Activated naive CD8-positive, alpha-beta T cell treated with anti-CD3 and anti-CD28 coated beads for 36 hours (primary cell): ENCODE measurements around the gene OSBP2. TPM values are rescaled to one million over a fixed set of nuclear protein-coding genes. Genes with fewer than 3 reads are reported as not detected.
"Not testable (repeated sequence)": the region's sequence is repeated elsewhere in the genome, so short reads cannot be mapped to it uniquely, and the experiment has no call there.

ENCODE experiments used
- DNase-seq: peaks from one replicate; pipeline ENCODE4 v3.0.0; 2021
- H3K27ac Mint-ChIP-seq: one replicate; pipeline ENCODE4 v1.8.0; 2022; ENCODE audit warnings: mild to moderate bottlenecking, moderate library complexity, mixed read lengths
- H3K27me3 Mint-ChIP-seq: one replicate; pipeline ENCODE4 v1.8.0; 2022; ENCODE audit warnings: mild to moderate bottlenecking, mixed read lengths
- H3K36me3 Mint-ChIP-seq: one replicate; pipeline ENCODE4 v1.8.0; 2021; ENCODE audit warnings: mild to moderate bottlenecking, mixed read lengths
- H3K4me1 Mint-ChIP-seq: one replicate; pipeline ENCODE4 v1.8.0; 2021; ENCODE audit warnings: mixed read lengths
- H3K4me3 Mint-ChIP-seq: one replicate; pipeline ENCODE4 v1.8.0; 2022; ENCODE audit warnings: mild to moderate bottlenecking, moderate library complexity, mixed read lengths
- H3K9me3 Mint-ChIP-seq: one replicate; pipeline ENCODE4 v1.8.0; 2022; ENCODE audit warnings: mixed read lengths
- total RNA-seq, 2 experiments: library from RNA; stranded (reverse); gene quantifications; one replicate each; pipeline ENCODE4 v1.2.3, GENCODE V29; 2021

The OSBP2 gene
- total RNA-seq, 2 experiments from 2014 or later: 0.45 to 0.84 TPM

- Mint-ChIP-seq H3K27ac (no peak overlapping the region), H3K4me3 (no peak overlapping the region), H3K9me3 (no peaks in the 10 kb centered on the region), H3K4me1 (peaks cover 5% of the 10 kb centered on the region), H3K27me3 (no peaks in the 10 kb centered on the region), H3K36me3 (no peaks in the 10 kb centered on the region)
- no peak for DNase-seq
Measured at GRCh38 chr22:30721741-30722140, 27.1 kb downstream of the OSBP2 start.

- Mint-ChIP-seq H3K27me3 (no peaks in the 10 kb centered on the region), H3K36me3 (no peaks in the 10 kb centered on the region), H3K4me3 (no peak overlapping the region), H3K27ac (no peak overlapping the region), H3K9me3 (no peaks in the 10 kb centered on the region), H3K4me1 (peaks cover 1% of the 10 kb centered on the region)
- no peak for DNase-seq
Measured at GRCh38 chr22:30728826-30729225, 34.2 kb downstream of the OSBP2 start.

- Mint-ChIP-seq H3K4me3 (no peak overlapping the region), H3K36me3 (no peaks in the 10 kb centered on the region), H3K27ac (no peak overlapping the region), H3K27me3 (no peaks in the 10 kb centered on the region), H3K4me1 (peaks cover 1% of the 10 kb centered on the region), H3K9me3 (no peaks in the 10 kb centered on the region)
- DNase-seq: no peak
Measured at GRCh38 chr22:30731658-30732057, 37.0 kb downstream of the OSBP2 start.

GRCh38 chr22:30732426-30732825 lies 37.8 kb downstream of the OSBP2 start:
- no peak overlapping the region for H3K27ac Mint-ChIP-seq
- H3K27me3 Mint-ChIP-seq: no peaks in the 10 kb centered on the region
- peaks cover 1% of the 10 kb centered on the region for H3K4me1 Mint-ChIP-seq
- no peaks in the 10 kb centered on the region for H3K9me3 Mint-ChIP-seq
- no peaks in the 10 kb centered on the region for H3K36me3 Mint-ChIP-seq
- H3K4me3 Mint-ChIP-seq: no peak overlapping the region
- no peak for DNase-seq

- no peak for DNase-seq
- H3K9me3 Mint-ChIP-seq: no peaks in the 10 kb centered on the region
- no peaks in the 10 kb centered on the region for H3K36me3 Mint-ChIP-seq
- no peak overlapping the region for H3K4me3 Mint-ChIP-seq
- no peaks in the 10 kb centered on the region for H3K27me3 Mint-ChIP-seq
- H3K4me1 Mint-ChIP-seq: peaks cover 1% of the 10 kb centered on the region
- no peak overlapping the region for H3K27ac Mint-ChIP-seq
Measured at GRCh38 chr22:30733181-30733631, 38.5 kb downstream of the OSBP2 start.

- peaks cover 26% of the 10 kb centered on the region for H3K4me1 Mint-ChIP-seq
- H3K27me3 Mint-ChIP-seq, H3K36me3 Mint-ChIP-seq, DNase-seq, H3K9me3 Mint-ChIP-seq: not testable (repeated sequence)
- H3K27ac Mint-ChIP-seq: peak overlapping the region; percentile 46
- peak overlapping the region; percentile 2 for H3K4me3 Mint-ChIP-seq
Measured at GRCh38 chr22:30740007-30740406, 45.3 kb downstream of the OSBP2 start.

GRCh38 chr22:30740511-30740910 lies 45.8 kb downstream of the OSBP2 start:
- H3K27me3 Mint-ChIP-seq, H3K4me3 Mint-ChIP-seq, H3K36me3 Mint-ChIP-seq, H3K9me3 Mint-ChIP-seq: not testable (repeated sequence)
- DNase-seq: peak; percentile 32
- H3K4me1 Mint-ChIP-seq: peaks cover 26% of the 10 kb centered on the region
- peak overlapping the region; percentile 46 for H3K27ac Mint-ChIP-seq

GRCh38 chr22:30742291-30743256 lies 47.9 kb downstream of the OSBP2 start:
- Mint-ChIP-seq H3K4me1 (peaks cover 33% of the 10 kb centered on the region), H3K36me3 (no peaks in the 10 kb centered on the region), H3K4me3 (no peak overlapping the region), H3K27me3 (peaks cover 4% of the 10 kb centered on the region), H3K27ac (peak overlapping the region; percentile 70), H3K9me3 (no peaks in the 10 kb centered on the region)
- DNase-seq: no peak

- peaks cover 4% of the 10 kb centered on the region for H3K27me3 Mint-ChIP-seq
- H3K4me3 Mint-ChIP-seq: no peak overlapping the region
- H3K9me3 Mint-ChIP-seq: no peaks in the 10 kb centered on the region
- H3K4me1 Mint-ChIP-seq: peaks cover 33% of the 10 kb centered on the region
- H3K27ac Mint-ChIP-seq: peak overlapping the region; percentile 0
- no peaks in the 10 kb centered on the region for H3K36me3 Mint-ChIP-seq
- peak; percentile 16 for DNase-seq
Measured at GRCh38 chr22:30743257-30744020, 48.8 kb downstream of the OSBP2 start.

GRCh38 chr22:30744224-30744623 lies 49.5 kb downstream of the OSBP2 start:
- Mint-ChIP-seq H3K27me3 (peaks cover 4% of the 10 kb centered on the region), H3K4me1 (peaks cover 33% of the 10 kb centered on the region), H3K4me3 (no peak overlapping the region), H3K9me3 (no peaks in the 10 kb centered on the region), H3K27ac (no peak overlapping the region), H3K36me3 (no peaks in the 10 kb centered on the region)
- no peak for DNase-seq

GRCh38 chr22:30747493-30747892 lies 52.8 kb downstream of the OSBP2 start:
- no peak for DNase-seq
- H3K27me3 Mint-ChIP-seq: no peaks in the 10 kb centered on the region
- H3K9me3 Mint-ChIP-seq: no peaks in the 10 kb centered on the region
- H3K36me3 Mint-ChIP-seq: no peaks in the 10 kb centered on the region
- H3K4me1 Mint-ChIP-seq: peaks cover 20% of the 10 kb centered on the region
- no peak overlapping the region for H3K4me3 Mint-ChIP-seq
- no peak overlapping the region for H3K27ac Mint-ChIP-seq

- no peak overlapping the region for H3K4me3 Mint-ChIP-seq
- no peaks in the 10 kb centered on the region for H3K27me3 Mint-ChIP-seq
- no peak for DNase-seq
- peaks cover 5% of the 10 kb centered on the region for H3K36me3 Mint-ChIP-seq
- peaks cover 6% of the 10 kb centered on the region for H3K9me3 Mint-ChIP-seq
- H3K27ac Mint-ChIP-seq: no peak overlapping the region
- peaks cover 7% of the 10 kb centered on the region for H3K4me1 Mint-ChIP-seq
Measured at GRCh38 chr22:30749272-30749671, 54.6 kb downstream of the OSBP2 start.

GRCh38 chr22:30749849-30750248 lies 55.2 kb downstream of the OSBP2 start:
- peaks cover 7% of the 10 kb centered on the region for H3K4me1 Mint-ChIP-seq
- H3K4me3 Mint-ChIP-seq: no peak overlapping the region
- DNase-seq: no peak
- H3K36me3 Mint-ChIP-seq: peaks cover 5% of the 10 kb centered on the region
- no peaks in the 10 kb centered on the region for H3K27me3 Mint-ChIP-seq
- H3K27ac Mint-ChIP-seq: no peak overlapping the region
- H3K9me3 Mint-ChIP-seq: peaks cover 6% of the 10 kb centered on the region

GRCh38 chr22:30751529-30751928 lies 56.9 kb downstream of the OSBP2 start:
- Mint-ChIP-seq H3K27ac (no peak overlapping the region), H3K27me3 (no peaks in the 10 kb centered on the region), H3K9me3 (peaks cover 6% of the 10 kb centered on the region), H3K4me3 (no peak overlapping the region), H3K36me3 (peaks cover 5% of the 10 kb centered on the region), H3K4me1 (peaks cover 2% of the 10 kb centered on the region)
- DNase-seq: no peak

GRCh38 chr22:30752771-30753170 lies 58.1 kb downstream of the OSBP2 start:
- Mint-ChIP-seq H3K27ac (no peak overlapping the region), H3K4me1 (no peaks in the 10 kb centered on the region), H3K27me3 (no peaks in the 10 kb centered on the region), H3K4me3 (no peak overlapping the region), H3K9me3 (peaks cover 6% of the 10 kb centered on the region), H3K36me3 (peaks cover 5% of the 10 kb centered on the region)
- DNase-seq: no peak
